Measurements from ENCODE around the gene MYNN.

MYNN gene

DNA sequence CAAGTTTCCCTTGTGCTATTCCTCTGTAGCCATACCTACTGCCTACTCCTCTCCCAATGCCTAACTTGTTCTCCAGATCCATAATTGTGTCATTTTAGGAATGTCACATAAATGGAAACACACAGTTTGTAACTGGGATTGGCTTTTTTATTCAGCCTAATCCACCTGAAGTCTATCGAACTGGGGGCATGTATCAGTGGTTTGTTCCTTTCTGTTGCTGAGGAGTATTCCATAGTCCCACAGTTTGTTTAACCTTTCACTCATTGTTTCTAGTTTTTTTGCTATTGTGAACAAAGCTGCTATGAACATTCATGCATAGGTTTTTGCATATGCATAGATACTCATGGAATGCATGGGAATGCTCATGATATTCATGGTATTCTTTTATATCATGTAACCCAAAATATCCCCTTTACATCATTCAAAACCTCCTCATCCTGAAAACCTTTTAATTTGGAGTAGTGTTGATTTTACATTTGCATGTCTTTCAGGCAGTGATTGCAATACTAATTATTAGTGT, 65.4 kb downstream of the MYNN start:
- Mint-ChIP-seq H3K9me3 (no peaks in the 10 kb centered on the region), H3K4me1 (peaks cover 43% of the 10 kb centered on the region), H3K36me3 (no peaks in the 10 kb centered on the region), H3K27ac (no peak overlapping the region), H3K4me3 (no peak overlapping the region), H3K27me3 (no peaks in the 10 kb centered on the region)
- no peak for ATAC-seq
